ENCODE data around the gene CR2.

CR2 gene

GRCh38 chr1:207427832-207428585, 26.1 kb upstream of the CR2 start:
- no peak overlapping the region for H3K4me3 ChIP-seq (IDR thresholded peaks at IDR 0.05; ENCODE audit: insufficient read depth, low read depth, low read length)
- no peak overlapping the region for H2AFZ ChIP-seq (ENCODE audit: low read depth)
- H3K27me3 ChIP-seq (ENCODE audit: insufficient read depth, low read depth): no peaks in the 10 kb centered on the region
- no peaks in the 10 kb centered on the region for H3K79me2 ChIP-seq (ENCODE audit: insufficient read depth, low read depth)
- H3K36me3 ChIP-seq (ENCODE audit: insufficient read depth): no peaks in the 10 kb centered on the region
- H3K27ac ChIP-seq: no peak overlapping the region
- H4K20me1 ChIP-seq (ENCODE audit: insufficient read depth): no peaks in the 10 kb centered on the region
- TF ChIP-seq, protein P1, sequence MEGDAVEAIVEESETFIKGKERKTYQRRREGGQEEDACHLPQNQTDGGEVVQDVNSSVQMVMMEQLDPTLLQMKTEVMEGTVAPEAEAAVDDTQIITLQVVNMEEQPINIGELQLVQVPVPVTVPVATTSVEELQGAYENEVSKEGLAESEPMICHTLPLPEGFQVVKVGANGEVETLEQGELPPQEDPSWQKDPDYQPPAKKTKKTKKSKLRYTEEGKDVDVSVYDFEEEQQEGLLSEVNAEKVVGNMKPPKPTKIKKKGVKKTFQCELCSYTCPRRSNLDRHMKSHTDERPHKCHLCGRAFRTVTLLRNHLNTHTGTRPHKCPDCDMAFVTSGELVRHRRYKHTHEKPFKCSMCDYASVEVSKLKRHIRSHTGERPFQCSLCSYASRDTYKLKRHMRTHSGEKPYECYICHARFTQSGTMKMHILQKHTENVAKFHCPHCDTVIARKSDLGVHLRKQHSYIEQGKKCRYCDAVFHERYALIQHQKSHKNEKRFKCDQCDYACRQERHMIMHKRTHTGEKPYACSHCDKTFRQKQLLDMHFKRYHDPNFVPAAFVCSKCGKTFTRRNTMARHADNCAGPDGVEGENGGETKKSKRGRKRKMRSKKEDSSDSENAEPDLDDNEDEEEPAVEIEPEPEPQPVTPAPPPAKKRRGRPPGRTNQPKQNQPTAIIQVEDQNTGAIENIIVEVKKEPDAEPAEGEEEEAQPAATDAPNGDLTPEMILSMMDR (conservative IDR thresholded peaks at IDR 0.05; ENCODE audit: low read depth, low read length): no peak
- H3K9ac ChIP-seq: no peak overlapping the region
- H3K4me1 ChIP-seq (ENCODE audit: low read depth, poor library complexity, severe bottlenecking): no peaks in the 10 kb centered on the region
- no peak overlapping the region for H3K4me2 ChIP-seq

DNA sequence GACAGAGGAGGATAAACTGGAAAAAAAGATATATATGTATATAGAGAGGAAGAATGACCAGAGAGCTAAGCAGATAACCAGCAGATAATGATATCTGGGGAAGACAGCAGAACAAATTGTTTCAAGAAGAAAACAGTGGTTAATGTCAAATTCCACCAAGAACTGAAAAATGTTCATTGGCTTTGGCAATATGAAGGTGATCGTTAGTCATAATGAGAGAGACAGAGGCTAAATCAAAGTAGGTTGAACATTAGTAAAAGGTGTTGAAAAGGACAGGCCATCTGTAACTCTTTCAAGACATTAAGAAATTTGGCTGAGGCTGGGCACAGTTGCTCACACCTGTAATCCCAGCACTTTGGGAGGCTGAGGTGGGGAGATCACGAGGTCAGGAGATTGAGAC, 25.3 kb upstream of the CR2 start:
- H3K27me3 ChIP-seq (ENCODE audit: insufficient read depth, low read depth): no peaks in the 10 kb centered on the region
- TF ChIP-seq, protein P1 (conservative IDR thresholded peaks at IDR 0.05; ENCODE audit: low read depth, low read length): no peak

DNA sequence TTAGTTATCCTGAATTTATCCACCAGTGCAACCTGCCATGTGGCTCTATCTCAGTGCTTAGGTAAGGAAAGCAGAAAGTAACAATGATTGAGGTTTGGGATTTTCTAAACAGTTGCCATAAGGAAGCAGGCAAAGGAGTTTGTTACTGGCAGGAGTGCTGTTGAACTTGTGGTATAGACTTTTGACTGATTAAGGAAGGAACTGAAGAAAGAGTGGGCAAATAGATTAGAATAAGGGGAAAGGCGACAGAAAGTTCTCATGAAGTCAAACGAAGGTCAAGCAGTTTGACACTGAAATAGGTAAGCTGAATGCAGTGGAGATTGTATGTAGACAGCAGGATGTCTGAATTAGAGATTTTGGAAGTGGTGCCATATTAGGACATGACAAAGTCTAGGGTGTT, 24.2 kb upstream of the CR2 start:
- Histone ChIP-seq H3K27me3 (ENCODE audit: insufficient read depth, low read depth) (no peaks in the 10 kb centered on the region), H3K4me2 (no peak overlapping the region), H3K36me3 (ENCODE audit: insufficient read depth) (no peaks in the 10 kb centered on the region), H3K79me2 (ENCODE audit: insufficient read depth, low read depth) (no peaks in the 10 kb centered on the region), H3K27ac (no peak overlapping the region), H4K20me1 (ENCODE audit: insufficient read depth) (no peaks in the 10 kb centered on the region), H3K9ac (no peak overlapping the region), H3K4me1 (ENCODE audit: low read depth, poor library complexity, severe bottlenecking) (no peaks in the 10 kb centered on the region), H3K4me3 (IDR thresholded peaks at IDR 0.05; ENCODE audit: insufficient read depth, low read depth, low read length) (no peak overlapping the region), H2AFZ (ENCODE audit: low read depth) (no peak overlapping the region)
- TF ChIP-seq, protein P1 (conservative IDR thresholded peaks at IDR 0.05; ENCODE audit: low read depth, low read length): no peak

More for the DNA sequence above, 25.3 kb upstream of the CR2 start:
- Histone ChIP-seq H3K9ac (no peak overlapping the region), H3K4me2 (no peak overlapping the region), H3K79me2 (ENCODE audit: insufficient read depth, low read depth) (no peaks in the 10 kb centered on the region), H3K4me3 (IDR thresholded peaks at IDR 0.05; ENCODE audit: insufficient read depth, low read depth, low read length) (no peak overlapping the region), H2AFZ (ENCODE audit: low read depth) (no peak overlapping the region), H4K20me1 (ENCODE audit: insufficient read depth) (no peaks in the 10 kb centered on the region), H3K27ac (no peak overlapping the region), H3K36me3 (ENCODE audit: insufficient read depth) (no peaks in the 10 kb centered on the region), H3K4me1 (ENCODE audit: low read depth, poor library complexity, severe bottlenecking) (no peaks in the 10 kb centered on the region)

- Histone ChIP-seq H3K9ac (no peak overlapping the region), H3K4me1 (ENCODE audit: low read depth, poor library complexity, severe bottlenecking) (no peaks in the 10 kb centered on the region), H2AFZ (ENCODE audit: low read depth) (no peak overlapping the region), H3K4me2 (no peak overlapping the region), H3K36me3 (ENCODE audit: insufficient read depth) (no peaks in the 10 kb centered on the region), H3K4me3 (IDR thresholded peaks at IDR 0.05; ENCODE audit: insufficient read depth, low read depth, low read length) (no peak overlapping the region), H4K20me1 (ENCODE audit: insufficient read depth) (no peaks in the 10 kb centered on the region), H3K79me2 (ENCODE audit: insufficient read depth, low read depth) (no peaks in the 10 kb centered on the region), H3K27ac (no peak overlapping the region), H3K27me3 (ENCODE audit: insufficient read depth, low read depth) (no peaks in the 10 kb centered on the region)
- TF ChIP-seq, protein P1 (conservative IDR thresholded peaks at IDR 0.05; ENCODE audit: low read depth, low read length): no peak
Observed at GRCh38 chr1:207430602-207431001, 23.5 kb upstream of the CR2 start.

Data from KMS-11 (cell line).